ENCODE results near the gene PIGR. TPM values are rescaled to one million over a fixed set of nuclear protein-coding genes. Genes with fewer than 3 reads are reported as not detected.

PIGR gene
- total and polyA plus RNA-seq, 2 donors (not counting 3 experiments of a cell fraction or from before 2014, with no cell fraction given), result not detected

DNA sequence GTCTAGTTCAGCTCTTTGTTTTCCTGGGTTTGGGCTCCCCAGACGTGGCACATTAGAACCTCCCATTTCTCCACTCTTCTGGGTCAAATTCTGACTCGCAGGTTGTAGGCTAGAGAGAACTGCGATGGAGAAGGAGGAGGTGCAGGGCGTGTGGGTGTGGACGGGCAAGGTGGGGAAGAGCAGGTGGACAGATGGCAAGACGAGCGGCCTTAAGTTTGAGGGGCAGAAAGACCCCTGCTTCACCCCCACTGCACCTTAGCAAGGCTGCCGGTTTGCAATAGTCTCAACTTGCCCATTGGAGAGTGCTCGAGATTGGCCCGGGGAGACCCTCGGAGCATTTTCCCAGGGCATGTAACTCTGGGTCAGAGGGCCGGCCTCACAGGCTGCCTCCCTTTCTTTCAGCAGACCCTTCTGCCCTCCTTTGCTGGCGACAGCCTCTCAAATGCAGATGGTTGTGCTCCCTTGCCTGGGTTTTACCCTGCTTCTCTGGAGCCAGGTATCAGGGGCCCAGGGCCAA is 47.3 kb downstream of the PIGR start:
- no peak for FAIRE-seq
- no peak overlapping the region for H3K4me2 ChIP-seq (ENCODE audit: insufficient read depth, low read length)
- no peak for DNase-seq (ENCODE audit: low read depth, low spot score)
- peaks cover 3 to 5% of the 10 kb centered on the region in 2 experiments for H3K27me3 ChIP-seq (ENCODE audit: control insufficient read depth in 2 of 2, insufficient read depth in 2 of 2, low read length in 2 of 2)
- no peak overlapping the region for H2AFZ ChIP-seq (ENCODE audit: low read depth, low read length)
- no peaks in the 10 kb centered on the region for H4K20me1 ChIP-seq (replicated peaks; ENCODE audit: control insufficient read depth, extremely low read depth, insufficient read depth, low read length)
- ChIA-PET POLR2A (no interaction called here), CTCF (interaction anchor here (4.2 kb wide), 1 partner anchor 13 kb away, joined by 21 read pairs; no protein-coding TSS in a partner anchor)
- TF ChIP-seq POLR2A (IDR thresholded peaks at IDR 0.05; ENCODE audit: low read depth, low read length), result no peak
- no peak for TF ChIP-seq FOS (IDR thresholded peaks at IDR 0.05; ENCODE audit: borderline replicate concordance, insufficient read depth, low read length)
- TF ChIP-seq MYC (IDR thresholded peaks at IDR 0.05; ENCODE audit: low read depth, low read length), result no peak
- no peak for TF ChIP-seq MAX (IDR thresholded peaks at IDR 0.05; ENCODE audit: insufficient read depth, insufficient read length)
- no peak for TF ChIP-seq POLR2AphosphoS5 (IDR thresholded peaks at IDR 0.05; ENCODE audit: insufficient read depth, low read depth, low read length)
- no peak for TF ChIP-seq GATA2 (IDR thresholded peaks at IDR 0.05; ENCODE audit: insufficient read depth, insufficient read length, low read depth, low read length)
- TF ChIP-seq EZH2 (IDR thresholded peaks at IDR 0.05; ENCODE audit: borderline replicate concordance, low read depth, low read length, severe bottlenecking), result no peak
- TF ChIP-seq JUN (IDR thresholded peaks at IDR 0.05; ENCODE audit: borderline replicate concordance, insufficient read depth, insufficient read length, low read depth), result no peak
- no peak for TF ChIP-seq CTCF (IDR thresholded peaks at IDR 0.05; ENCODE audit: extremely low read depth in 1 of 2, insufficient read depth in 1 of 2, low read depth in 1 of 2, low read length in 2 of 2)
- H3K36me3 ChIP-seq (ENCODE audit: control insufficient read depth in 2 of 2, extremely low read depth in 1 of 2, insufficient read depth in 2 of 2, low read length in 2 of 2), result no peaks in the 10 kb centered on the region
- no peaks in the 10 kb centered on the region for H3K9me3 ChIP-seq (replicated peaks; ENCODE audit: control insufficient read depth, insufficient read depth, low read length)
- H3K79me2 ChIP-seq (ENCODE audit: control insufficient read depth, insufficient read depth, low read length), result no peaks in the 10 kb centered on the region
- H3K9me1 ChIP-seq (replicated peaks; ENCODE audit: control insufficient read depth, extremely low read depth, insufficient read depth, low read length), result no peaks in the 10 kb centered on the region
- BruUV-seq (replicated peaks), result no TSS peak
- H3K9ac ChIP-seq (replicated peaks; ENCODE audit: extremely low read depth, insufficient read depth, low read length), result no peak overlapping the region
- dilution Hi-C loops (cut with MboI; ENCODE audit: extremely low pct_ligation_motif_present, low sequenced_read_pairs), result no loop called here
- intact Hi-C loops (cut with micrococcal nuclease), result no loop called here
- H3K4me3 ChIP-seq (replicated peaks in 1 of 3; ENCODE audit: insufficient read depth in 1 of 3, low read depth in 1 of 3, low read length in 3 of 3), result no peak overlapping the region
- H3K27ac ChIP-seq (ENCODE audit: insufficient read depth, low read depth, low read length), result no peak overlapping the region
- H3K4me1 ChIP-seq (ENCODE audit: control insufficient read depth, extremely low read depth, insufficient read depth, low read length), result no peaks in the 10 kb centered on the region

Measured in endothelial cell of umbilical vein (primary cell).